ENCODE data around the gene POC5. TPM values are rescaled to one million over a fixed set of nuclear protein-coding genes. Genes with fewer than 3 reads are reported as not detected.
A peak's percentile ranks its signal among the peaks of the same experiment; 100 is the strongest.

Gene POC5
- total RNA-seq, 1 donor from 2014 or later = 4.2 TPM

DNA sequence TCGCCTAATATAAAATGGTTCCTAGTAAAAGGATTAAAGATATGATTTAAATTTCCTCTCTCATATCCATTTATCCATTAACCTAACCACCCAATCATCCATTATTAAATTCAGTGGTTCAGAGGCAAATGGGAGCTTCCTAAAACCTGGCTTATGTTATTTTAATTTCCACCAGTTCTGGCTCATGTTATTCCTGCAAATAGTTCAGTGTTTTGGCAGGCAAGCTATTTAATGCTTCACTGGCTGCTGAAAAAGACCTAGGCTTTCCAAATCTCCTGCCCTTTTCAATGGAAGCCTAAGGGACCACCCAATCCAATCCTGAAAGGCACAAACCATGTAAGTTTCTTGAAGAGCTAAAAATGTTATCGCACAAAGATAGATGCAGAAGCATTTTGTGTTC is 52.3 kb downstream of the POC5 start:
- no peaks in the 10 kb centered on the region for H3K27me3 ChIP-seq (ENCODE audit: control insufficient read depth in 3 of 3, insufficient read depth in 3 of 3, low read length in 3 of 3)
- no peaks in the 10 kb centered on the region for H3K9me3 ChIP-seq (ENCODE audit: control insufficient read depth in 3 of 3, low read length in 3 of 3)
- H3K4me1 ChIP-seq (ENCODE audit: control insufficient read depth in 3 of 3, insufficient read depth in 3 of 3, low read length in 3 of 3) = peaks cover 0 to 3% (median 0%) of the 10 kb centered on the region in 3 donors
- no peaks in the 10 kb centered on the region for H3K36me3 ChIP-seq (ENCODE audit: control insufficient read depth in 3 of 3, insufficient read depth in 3 of 3, low read length in 3 of 3)
- H3K27ac ChIP-seq (ENCODE audit: low read depth, low read length) = no peak overlapping the region
- no peak overlapping the region for H3K9ac ChIP-seq (ENCODE audit: low read depth in 1 of 3, low read length in 3 of 3)
- no peak overlapping the region for H3K4me3 ChIP-seq (ENCODE audit: low read length in 3 of 3)

DNA sequence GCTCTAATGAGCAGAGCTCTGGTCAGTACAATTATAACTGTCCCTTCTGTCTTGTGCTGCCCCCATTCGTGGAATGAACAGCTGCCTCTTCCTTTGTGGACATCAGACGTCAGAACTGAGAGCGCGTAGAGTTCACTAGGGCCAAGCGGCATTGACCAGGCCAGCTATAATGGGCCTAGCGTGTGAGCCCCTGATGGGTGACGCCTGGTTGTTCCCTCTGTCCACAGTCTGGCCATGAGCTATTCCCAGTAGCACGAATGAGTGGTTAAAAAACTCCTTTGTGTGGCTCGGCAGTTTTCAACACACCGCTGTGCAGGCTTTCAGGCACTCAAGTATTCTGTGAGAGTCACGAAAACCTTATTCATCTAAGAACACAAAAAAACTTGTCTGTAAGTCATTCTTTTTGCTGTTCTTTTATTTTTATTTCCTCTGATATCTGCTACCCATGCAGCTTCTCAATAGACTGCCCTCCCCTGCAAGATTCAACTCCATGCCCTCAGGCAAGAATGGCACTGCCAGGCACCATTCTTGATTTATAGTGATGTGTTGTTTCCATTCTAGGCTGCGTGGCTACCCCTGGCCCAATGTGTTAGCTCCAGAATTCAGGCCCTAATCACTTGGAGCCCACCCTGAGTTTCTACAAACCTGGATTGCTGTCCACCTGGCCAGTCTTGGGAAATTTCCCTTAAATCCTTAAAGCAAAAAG is 53.5 kb downstream of the POC5 start:
- Histone ChIP-seq H3K9ac (ENCODE audit: low read depth in 1 of 3, low read length in 3 of 3) (no peak overlapping the region), H3K27ac (ENCODE audit: low read depth, low read length) (no peak overlapping the region), H3K4me3 (ENCODE audit: low read length in 3 of 3) (no peak overlapping the region)

DNA sequence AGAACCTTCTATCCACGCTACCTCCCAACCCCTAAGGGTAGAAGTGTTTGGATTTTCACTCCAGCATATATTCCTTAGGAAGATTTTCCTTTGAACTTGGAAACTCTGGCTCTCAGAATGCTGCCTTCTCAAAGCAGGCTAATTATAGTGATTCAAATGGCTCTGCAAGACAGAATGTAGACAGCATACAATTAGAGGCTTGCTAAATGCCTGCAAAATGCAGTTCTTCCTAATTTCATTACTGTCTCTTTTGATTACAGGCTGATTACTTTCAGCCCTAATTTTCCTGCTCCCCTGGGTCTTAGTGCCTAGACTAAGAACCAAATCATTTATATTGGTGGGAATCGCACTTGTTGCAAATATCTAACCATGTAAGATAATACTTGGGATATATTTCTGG is 55.2 kb downstream of the POC5 start:
- Histone ChIP-seq H3K27ac (ENCODE audit: low read depth, low read length) (no peak overlapping the region), H3K4me1 (ENCODE audit: control insufficient read depth in 3 of 3, insufficient read depth in 3 of 3, low read length in 3 of 3) (no peaks in the 10 kb centered on the region), H3K27me3 (ENCODE audit: control insufficient read depth in 3 of 3, insufficient read depth in 3 of 3, low read length in 3 of 3) (no peaks in the 10 kb centered on the region), H3K9me3 (ENCODE audit: control insufficient read depth in 3 of 3, low read length in 3 of 3) (no peaks in the 10 kb centered on the region), H3K36me3 (ENCODE audit: control insufficient read depth in 3 of 3, insufficient read depth in 3 of 3, low read length in 3 of 3) (no peaks in the 10 kb centered on the region), H3K4me3 (ENCODE audit: low read length in 3 of 3) (no peak overlapping the region), H3K9ac (ENCODE audit: low read depth in 1 of 3, low read length in 3 of 3) (no peak overlapping the region)

More for the DNA sequence above, 53.5 kb downstream of the POC5 start:
- no peaks in the 10 kb centered on the region for H3K36me3 ChIP-seq (ENCODE audit: control insufficient read depth in 3 of 3, insufficient read depth in 3 of 3, low read length in 3 of 3)
- no peaks in the 10 kb centered on the region for H3K9me3 ChIP-seq (ENCODE audit: control insufficient read depth in 3 of 3, low read length in 3 of 3)
- H3K27me3 ChIP-seq (ENCODE audit: control insufficient read depth in 3 of 3, insufficient read depth in 3 of 3, low read length in 3 of 3) = no peaks in the 10 kb centered on the region
- peaks cover 0 to under 1% (median 0%) of the 10 kb centered on the region in 3 donors for H3K4me1 ChIP-seq (ENCODE audit: control insufficient read depth in 3 of 3, insufficient read depth in 3 of 3, low read length in 3 of 3)

DNA sequence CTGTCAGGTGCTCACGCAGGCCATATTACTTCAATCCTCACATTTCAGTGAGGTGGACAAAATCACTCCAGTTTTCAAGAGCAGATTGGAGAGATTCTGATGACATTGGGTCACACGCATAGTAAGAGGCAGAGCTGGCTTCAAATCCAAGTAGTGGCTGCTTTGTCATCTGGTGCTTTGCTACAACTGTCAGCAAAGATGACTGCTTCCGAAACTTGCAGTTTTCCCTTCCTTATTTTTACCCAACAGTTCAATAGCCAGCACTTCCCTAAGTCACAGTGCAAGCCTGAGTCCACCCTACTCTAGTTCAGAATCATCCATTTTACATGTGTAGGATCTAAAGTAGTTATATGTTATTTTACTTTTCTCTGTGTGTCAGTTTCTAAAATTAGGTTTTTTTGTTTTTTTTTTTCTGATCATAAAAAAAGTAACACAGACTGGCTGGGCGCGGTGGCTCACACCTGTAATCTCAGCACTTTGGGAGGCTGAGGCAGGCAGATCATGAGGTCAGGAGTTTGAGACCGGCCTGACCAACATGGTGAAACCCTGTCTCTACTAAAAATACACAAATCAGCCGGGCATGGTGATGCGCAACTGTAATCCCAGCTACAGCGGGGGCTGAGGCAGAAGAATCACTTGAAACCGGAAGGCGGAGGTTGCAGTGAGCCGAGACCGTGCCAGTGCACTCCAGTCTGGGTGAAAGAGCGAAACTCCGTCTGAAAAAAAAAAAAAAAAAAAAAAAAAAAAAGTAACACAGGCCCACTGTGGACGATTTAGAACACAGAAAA is 56.4 kb downstream of the POC5 start:
- Histone ChIP-seq H3K4me3 (ENCODE audit: low read length in 3 of 3) (no peak overlapping the region), H3K4me1 (ENCODE audit: control insufficient read depth in 3 of 3, insufficient read depth in 3 of 3, low read length in 3 of 3) (no peaks in the 10 kb centered on the region), H3K27ac (ENCODE audit: low read depth, low read length) (no peak overlapping the region), H3K27me3 (ENCODE audit: control insufficient read depth in 3 of 3, insufficient read depth in 3 of 3, low read length in 3 of 3) (no peaks in the 10 kb centered on the region), H3K9ac (ENCODE audit: low read depth in 1 of 3, low read length in 3 of 3) (no peak overlapping the region), H3K36me3 (ENCODE audit: control insufficient read depth in 3 of 3, insufficient read depth in 3 of 3, low read length in 3 of 3) (no peaks in the 10 kb centered on the region), H3K9me3 (ENCODE audit: control insufficient read depth in 3 of 3, low read length in 3 of 3) (no peaks in the 10 kb centered on the region)

DNA sequence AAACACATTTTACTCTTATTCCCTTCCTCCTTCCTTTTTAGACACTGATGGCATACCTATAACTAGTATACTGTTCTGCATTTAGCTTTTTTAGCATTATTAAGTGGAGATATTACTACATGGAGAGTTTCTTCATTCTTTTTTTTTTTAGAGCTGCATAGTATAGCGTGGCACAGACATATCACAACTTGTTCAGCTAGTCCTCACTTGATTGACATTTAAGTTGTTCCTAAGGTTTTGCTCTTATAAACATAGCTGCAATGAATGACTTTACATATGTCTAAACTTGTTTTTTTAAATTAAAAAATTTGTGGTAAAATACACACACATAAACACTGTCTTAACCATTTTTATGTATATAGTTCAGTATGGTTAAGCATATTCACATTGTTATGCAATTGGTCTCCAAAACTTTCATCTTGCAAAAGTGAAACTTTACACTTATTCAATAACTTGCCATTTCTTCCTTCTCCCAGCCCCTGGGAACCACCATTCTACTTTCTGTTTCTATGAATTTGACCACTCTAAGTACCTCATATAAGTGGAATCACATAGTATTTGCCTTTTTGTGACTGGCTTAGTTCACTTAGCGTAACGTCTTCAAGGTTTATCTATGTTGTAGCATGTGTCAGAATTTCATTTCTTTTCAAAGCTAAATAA is 57.3 kb downstream of the POC5 start:
- Histone ChIP-seq H3K9me3 (ENCODE audit: control insufficient read depth in 3 of 3, low read length in 3 of 3) (no peaks in the 10 kb centered on the region), H3K4me3 (ENCODE audit: low read length in 3 of 3) (no peak overlapping the region), H3K27me3 (ENCODE audit: control insufficient read depth in 3 of 3, insufficient read depth in 3 of 3, low read length in 3 of 3) (no peaks in the 10 kb centered on the region), H3K4me1 (ENCODE audit: control insufficient read depth in 3 of 3, insufficient read depth in 3 of 3, low read length in 3 of 3) (no peaks in the 10 kb centered on the region), H3K9ac (ENCODE audit: low read depth in 1 of 3, low read length in 3 of 3) (no peak overlapping the region), H3K36me3 (ENCODE audit: control insufficient read depth in 3 of 3, insufficient read depth in 3 of 3, low read length in 3 of 3) (no peaks in the 10 kb centered on the region), H3K27ac (ENCODE audit: low read depth, low read length) (no peak overlapping the region)

DNA sequence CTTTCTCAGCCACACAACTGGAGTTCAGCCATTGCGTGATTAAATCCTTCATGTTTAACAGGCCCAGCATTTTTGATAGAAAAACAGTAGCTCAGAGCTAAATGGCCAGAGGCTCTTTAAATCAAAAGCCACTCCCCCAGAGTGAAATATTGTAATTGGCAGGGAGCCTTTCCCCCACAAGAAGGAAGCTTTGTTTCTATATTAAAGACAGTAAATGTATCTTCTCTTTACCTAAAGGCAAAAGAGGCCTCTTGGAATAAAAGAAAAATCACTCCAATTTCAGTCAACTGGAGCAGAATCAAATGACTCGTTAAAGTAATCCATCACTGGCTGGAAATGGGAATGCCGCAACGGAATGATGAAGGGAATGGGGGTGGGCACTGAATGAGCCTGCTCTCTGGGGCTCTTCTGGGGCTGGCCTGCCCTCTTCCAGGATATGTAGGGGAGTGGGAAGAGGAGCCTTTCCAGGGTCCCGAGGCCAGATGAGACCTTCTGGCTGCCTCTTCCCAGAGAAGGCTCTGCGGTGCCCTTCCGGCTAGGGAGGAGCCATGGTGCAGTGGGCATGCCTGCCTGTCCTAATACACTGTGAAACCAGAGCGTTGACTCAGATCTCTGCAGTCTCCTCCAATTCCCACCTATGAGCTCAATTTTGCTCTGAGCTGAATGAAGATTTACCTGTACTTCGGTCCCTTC is 60.8 kb downstream of the POC5 start:
- H3K4me3 ChIP-seq (ENCODE audit: low read length in 3 of 3) = peak overlapping the region; percentile 43 to 78 (median 68)
- H3K9me3 ChIP-seq (ENCODE audit: control insufficient read depth in 3 of 3, low read length in 3 of 3) = no peaks in the 10 kb centered on the region
- H3K36me3 ChIP-seq (ENCODE audit: control insufficient read depth in 3 of 3, insufficient read depth in 3 of 3, low read length in 3 of 3) = no peaks in the 10 kb centered on the region
- no peak overlapping the region for H3K27ac ChIP-seq (ENCODE audit: low read depth, low read length)
- H3K9ac ChIP-seq (ENCODE audit: low read depth in 1 of 3, low read length in 3 of 3) = peak overlapping the region; percentile 53 to 65 (median 61)
- H3K27me3 ChIP-seq (ENCODE audit: control insufficient read depth in 3 of 3, insufficient read depth in 3 of 3, low read length in 3 of 3) = peaks cover 0 to 2% (median 0%) of the 10 kb centered on the region in 3 donors
- no peaks in the 10 kb centered on the region for H3K4me1 ChIP-seq (ENCODE audit: control insufficient read depth in 3 of 3, insufficient read depth in 3 of 3, low read length in 3 of 3)

DNA sequence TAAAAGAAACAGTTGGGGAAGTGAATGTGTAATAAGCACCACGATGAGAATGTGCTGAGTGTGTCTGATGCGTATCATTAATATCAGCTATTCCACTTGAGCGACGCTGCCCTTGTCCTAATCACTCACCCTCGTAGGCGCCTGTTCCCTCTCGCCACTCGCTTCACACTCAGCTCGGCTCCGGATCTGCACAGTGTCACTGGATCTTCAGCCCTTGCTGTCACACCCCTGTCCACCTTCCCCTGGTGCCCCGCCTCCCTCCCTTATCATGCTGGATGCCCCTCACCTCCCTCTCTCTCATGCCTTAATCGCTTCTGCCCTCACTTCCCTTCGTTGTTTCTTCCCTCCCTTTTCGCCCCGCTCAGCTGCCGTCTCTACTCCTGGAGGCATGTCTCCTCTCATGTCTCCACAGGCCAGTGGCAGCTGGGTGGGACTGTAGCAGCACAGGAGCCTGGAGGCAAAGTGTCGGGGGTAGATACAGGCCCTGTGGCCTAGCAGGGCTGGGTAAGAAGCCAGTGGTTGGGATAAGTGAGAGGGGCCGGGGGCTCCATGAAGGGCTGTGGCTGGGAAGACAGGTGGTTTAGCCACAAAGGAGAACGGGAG is 62.4 kb downstream of the POC5 start:
- Histone ChIP-seq H3K27ac (ENCODE audit: low read depth, low read length) (no peak overlapping the region), H3K4me1 (ENCODE audit: control insufficient read depth in 3 of 3, insufficient read depth in 3 of 3, low read length in 3 of 3) (no peaks in the 10 kb centered on the region), H3K9ac (ENCODE audit: low read depth in 1 of 3, low read length in 3 of 3) (no peak overlapping the region), H3K9me3 (ENCODE audit: control insufficient read depth in 3 of 3, low read length in 3 of 3) (no peaks in the 10 kb centered on the region), H3K27me3 (ENCODE audit: control insufficient read depth in 3 of 3, insufficient read depth in 3 of 3, low read length in 3 of 3) (peaks cover 0 to 2% (median 0%) of the 10 kb centered on the region in 3 donors), H3K4me3 (ENCODE audit: low read length in 3 of 3) (no peak overlapping the region), H3K36me3 (ENCODE audit: control insufficient read depth in 3 of 3, insufficient read depth in 3 of 3, low read length in 3 of 3) (no peaks in the 10 kb centered on the region)

DNA sequence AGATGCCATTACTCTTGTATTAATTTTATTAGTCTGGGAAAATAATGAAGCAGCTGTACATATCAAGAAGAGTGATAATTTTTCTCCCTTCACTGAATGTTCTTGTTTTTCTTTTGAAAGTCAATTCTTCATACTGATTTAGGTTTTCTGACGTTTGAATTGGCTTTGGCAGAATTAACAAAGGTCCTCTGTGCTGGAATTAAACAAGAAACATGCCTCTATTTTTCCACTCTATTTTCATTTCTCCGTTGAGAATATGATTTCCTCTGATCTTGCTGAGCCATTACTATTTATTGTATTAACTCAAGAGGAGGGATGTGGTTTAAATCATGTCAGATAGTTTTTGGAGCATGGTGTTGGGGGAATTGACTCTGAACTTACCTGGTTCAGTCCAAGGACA is 63.7 kb downstream of the POC5 start:
- no peaks in the 10 kb centered on the region for H3K9me3 ChIP-seq (ENCODE audit: control insufficient read depth in 3 of 3, low read length in 3 of 3)
- H3K4me3 ChIP-seq (ENCODE audit: low read length in 3 of 3) = no peak overlapping the region
- H3K27ac ChIP-seq (ENCODE audit: low read depth, low read length) = no peak overlapping the region
- no peak overlapping the region for H3K9ac ChIP-seq (ENCODE audit: low read depth in 1 of 3, low read length in 3 of 3)
- no peaks in the 10 kb centered on the region for H3K36me3 ChIP-seq (ENCODE audit: control insufficient read depth in 3 of 3, insufficient read depth in 3 of 3, low read length in 3 of 3)
- H3K27me3 ChIP-seq (ENCODE audit: control insufficient read depth in 3 of 3, insufficient read depth in 3 of 3, low read length in 3 of 3) = peaks cover 0 to 2% (median 0%) of the 10 kb centered on the region in 3 donors
- no peaks in the 10 kb centered on the region for H3K4me1 ChIP-seq (ENCODE audit: control insufficient read depth in 3 of 3, insufficient read depth in 3 of 3, low read length in 3 of 3)

DNA sequence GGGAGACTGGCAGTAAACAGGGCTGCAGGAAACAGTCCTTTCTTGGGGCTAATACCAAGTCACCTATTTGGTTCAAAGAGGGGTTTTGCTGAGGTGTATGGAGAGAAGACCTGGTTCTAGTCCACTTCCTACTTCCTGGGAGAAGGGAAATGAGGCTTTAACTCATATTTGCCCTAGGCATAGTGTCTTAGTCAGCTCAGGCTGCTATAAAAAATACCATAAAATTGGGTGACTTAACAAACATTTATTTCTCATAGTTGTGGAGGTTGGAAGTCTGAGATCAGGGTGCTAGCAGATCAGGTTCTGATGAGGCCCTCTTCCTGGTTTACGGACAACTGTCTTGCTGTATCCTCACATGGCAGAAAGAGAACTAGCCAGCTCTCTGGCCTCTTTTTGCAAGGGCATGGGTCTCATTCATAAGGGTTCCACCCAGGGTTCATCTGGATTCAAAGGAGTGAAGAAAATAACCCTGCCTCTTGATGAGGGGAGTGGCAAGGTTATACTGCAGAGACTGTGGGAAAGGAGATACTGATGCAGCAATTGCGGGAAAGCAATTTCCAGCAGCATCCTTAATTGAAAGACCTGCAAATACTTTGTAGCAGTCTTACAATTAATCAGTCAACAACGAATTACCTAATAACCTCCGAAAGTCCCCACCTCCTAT is 65.5 kb downstream of the POC5 start:
- no peak overlapping the region for H3K27ac ChIP-seq (ENCODE audit: low read depth, low read length)
- no peaks in the 10 kb centered on the region for H3K4me1 ChIP-seq (ENCODE audit: control insufficient read depth in 3 of 3, insufficient read depth in 3 of 3, low read length in 3 of 3)
- H3K9ac ChIP-seq (ENCODE audit: low read depth in 1 of 3, low read length in 3 of 3) = no peak overlapping the region
- H3K27me3 ChIP-seq (ENCODE audit: control insufficient read depth in 3 of 3, insufficient read depth in 3 of 3, low read length in 3 of 3) = peaks cover 0 to 2% (median 0%) of the 10 kb centered on the region in 3 donors
- H3K9me3 ChIP-seq (ENCODE audit: control insufficient read depth in 3 of 3, low read length in 3 of 3) = no peaks in the 10 kb centered on the region
- no peak overlapping the region for H3K4me3 ChIP-seq (ENCODE audit: low read length in 3 of 3)
- no peaks in the 10 kb centered on the region for H3K36me3 ChIP-seq (ENCODE audit: control insufficient read depth in 3 of 3, insufficient read depth in 3 of 3, low read length in 3 of 3)
